Colon (tissue), 2 donors: Measurements from ENCODE around the gene KRTAP12-3.
"Not testable (repeated sequence)": the region's sequence is repeated elsewhere in the genome, so short reads cannot be mapped to it uniquely, and the experiment has no call there.

Source experiments
- FAIRE-seq: peaks from 2 replicates; lab custom pipeline; 2012; peaks lifted over from hg19 to GRCh38; lab: Jason Lieb, UNC
- donor health status: control.
- donor health status: control.

The KRTAP12-3 gene

DNA sequence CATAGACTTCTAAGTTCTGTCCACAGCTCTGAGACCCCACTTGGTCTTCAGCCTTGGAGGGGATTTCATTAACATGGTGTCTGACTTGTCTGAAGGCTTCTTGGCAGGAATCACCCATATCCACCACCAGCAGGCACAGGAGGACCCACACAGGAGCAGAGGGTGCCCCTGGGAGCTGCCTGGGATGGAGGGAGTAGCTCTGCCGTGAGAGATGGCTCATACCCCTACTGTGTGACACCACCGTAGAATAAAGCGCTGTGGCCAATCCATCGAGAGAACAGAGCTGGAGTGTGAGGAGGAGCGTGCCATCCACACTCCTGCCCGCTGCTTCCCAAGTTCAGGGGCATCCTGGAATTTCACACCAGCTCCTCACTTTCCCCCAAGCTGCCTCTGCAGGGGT is 27.3 kb downstream of the KRTAP12-3 start:
- FAIRE-seq: not testable (repeated sequence)

DNA sequence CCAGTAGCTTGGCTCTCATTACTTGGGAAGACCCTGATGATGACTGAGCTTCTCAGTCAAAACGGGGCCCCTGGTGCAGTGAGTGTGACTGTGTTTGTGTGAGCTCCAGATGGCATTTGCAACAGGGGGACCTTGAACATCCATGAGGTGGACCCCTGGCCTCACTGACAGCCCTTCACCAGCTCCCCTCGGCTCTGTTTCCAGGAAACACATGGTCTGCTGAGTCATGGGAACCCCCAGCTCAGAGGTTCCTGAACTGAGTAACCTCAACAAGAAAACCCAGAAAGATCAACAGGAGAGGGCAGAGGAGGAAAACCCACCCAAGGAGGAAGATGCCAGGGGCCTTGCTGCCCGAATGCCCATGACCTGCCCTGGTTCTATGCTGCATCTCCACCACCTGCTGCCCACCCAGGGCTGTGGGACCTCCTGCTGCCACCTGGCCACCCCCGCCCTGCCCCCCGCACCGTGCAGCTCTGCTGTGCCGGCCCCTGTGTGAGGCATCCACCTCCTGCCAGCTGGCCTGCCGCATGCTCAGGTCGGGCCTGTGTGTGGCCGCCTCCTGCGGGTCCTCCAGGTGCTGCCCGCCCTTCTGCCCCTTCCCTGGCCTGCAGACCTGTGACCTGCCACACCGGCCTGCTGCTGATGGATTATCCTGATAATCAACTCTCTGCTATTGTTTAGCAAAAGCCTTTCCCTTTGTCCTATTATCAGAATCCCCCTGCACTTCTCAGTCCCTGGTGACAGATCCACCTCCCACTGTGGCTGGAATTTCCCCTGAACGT is 28.5 kb downstream of the KRTAP12-3 start:
- FAIRE-seq: no peak

DNA sequence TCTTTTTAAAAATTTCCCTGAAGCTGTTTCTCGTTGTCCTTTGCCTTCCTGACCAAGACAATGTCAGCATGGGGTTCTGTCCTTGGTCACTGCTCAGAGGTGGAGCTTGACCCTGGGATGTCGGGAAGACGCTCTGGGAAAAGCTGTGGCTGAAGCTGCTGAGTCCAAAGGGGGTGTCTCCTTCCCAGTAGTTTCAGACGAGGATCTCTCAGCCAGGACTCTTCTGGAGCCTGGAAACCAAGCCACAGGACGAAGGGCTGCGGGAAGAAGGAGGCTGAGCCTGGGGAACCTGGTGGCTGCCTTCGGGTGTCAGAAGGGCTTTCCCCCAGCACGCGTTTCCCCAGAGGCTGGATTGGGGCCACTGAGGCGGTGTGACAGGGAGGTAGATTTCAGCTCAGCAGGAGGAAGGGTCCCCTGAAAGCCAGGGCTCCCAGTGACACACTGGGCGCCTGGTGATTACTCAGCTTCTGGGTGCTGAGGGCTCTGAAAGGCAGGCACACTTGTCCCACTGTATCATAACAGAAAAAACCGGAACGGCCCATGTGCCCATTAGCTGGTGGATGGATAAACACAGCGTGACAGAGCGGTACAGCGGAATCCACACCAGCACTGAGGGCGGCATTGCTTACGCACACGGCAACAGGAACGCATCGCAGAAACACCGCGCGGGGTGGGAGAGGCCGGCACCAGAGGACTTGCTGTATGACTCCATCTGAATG is 29.3 kb downstream of the KRTAP12-3 start:
- no peak for FAIRE-seq

DNA sequence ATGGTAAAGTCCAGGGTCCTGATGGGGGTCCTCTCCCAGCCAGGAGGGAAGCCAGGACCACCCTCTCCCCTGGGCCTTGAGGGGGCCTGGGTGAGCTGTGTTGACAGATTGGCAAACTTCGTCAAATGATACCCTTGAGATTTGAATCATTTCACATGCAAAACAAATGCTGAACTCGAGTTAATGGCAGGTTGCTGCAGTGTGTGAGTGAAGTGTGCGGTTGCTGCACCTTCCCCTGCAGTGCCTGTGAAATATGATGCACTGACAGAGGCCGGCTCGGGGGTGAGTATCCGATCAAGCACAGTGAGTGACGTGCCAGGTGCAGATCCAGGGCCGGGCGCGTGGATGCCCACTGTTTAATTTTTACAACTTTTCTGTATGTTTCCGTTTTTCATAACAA is 29.9 kb downstream of the KRTAP12-3 start:
- FAIRE-seq: no peak

DNA sequence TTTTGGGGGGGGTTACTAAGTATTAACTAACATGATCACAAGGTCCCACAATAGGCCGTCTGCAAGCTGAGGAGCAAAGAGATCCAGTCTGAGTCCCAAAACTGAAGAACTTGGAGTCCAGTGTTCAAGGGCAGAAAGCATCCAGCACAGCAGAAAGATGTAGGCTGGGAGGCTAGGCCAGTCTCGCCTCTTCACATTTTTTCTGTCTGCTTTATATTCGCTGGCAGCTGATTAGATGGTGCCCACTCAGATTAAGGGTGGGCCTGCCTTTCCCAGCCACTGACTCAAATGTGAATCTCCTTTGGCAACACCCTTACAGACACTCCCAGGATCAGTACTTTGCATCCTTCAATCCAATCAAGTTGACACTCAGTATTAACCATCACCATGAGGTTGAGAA is 32.0 kb downstream of the KRTAP12-3 start:
- FAIRE-seq: not testable (repeated sequence)

DNA sequence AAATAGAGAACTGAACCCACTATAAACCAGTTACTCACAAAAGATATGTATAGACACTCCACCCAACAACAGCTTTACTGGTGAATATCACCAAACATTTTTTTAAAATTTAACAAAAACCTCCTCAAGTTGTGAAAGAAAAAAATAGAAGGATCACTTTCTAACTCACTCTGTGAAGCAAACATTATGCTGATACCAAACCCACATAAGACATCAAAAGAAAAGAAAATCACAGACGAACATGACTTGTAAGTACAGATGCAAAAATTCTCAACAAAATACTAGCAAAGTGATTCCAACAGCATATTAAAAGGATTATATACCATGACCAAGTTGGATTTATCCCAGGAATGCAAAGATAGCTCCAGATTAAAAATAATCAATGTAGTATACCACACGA is 34.0 kb downstream of the KRTAP12-3 start:
- no peak for FAIRE-seq

DNA sequence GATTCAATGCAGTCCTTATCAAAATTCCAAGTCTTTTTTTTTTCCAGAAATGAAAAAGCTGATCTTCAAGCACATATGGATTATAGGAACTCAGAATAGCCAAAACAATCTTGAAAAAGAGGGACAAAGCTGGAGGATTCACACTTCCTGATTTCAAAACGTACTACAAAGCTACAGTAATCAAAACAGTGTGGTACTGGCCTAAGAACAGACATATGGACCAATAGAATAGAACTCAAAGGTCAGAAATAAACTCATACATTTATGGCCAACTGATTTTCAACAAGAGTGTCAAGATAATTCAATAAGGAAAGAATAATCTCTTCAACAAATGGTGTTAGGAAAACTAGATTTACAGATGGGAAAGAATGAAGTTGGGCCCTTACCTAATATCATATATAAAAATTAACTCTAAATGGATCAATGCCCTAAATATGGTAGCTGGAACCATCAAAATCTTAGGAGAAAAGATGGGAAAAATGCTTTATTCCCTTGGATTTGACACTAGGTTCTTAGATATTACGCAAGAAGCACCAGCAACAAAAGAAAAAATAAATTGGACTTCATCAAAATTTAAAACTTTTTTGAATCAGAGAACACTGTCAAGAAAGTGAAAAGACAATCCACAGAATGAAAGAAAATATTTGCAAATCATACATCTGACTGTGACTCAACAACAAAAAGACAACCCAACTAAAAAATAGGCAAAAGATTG is 35.2 kb downstream of the KRTAP12-3 start:
- FAIRE-seq: no peak

DNA sequence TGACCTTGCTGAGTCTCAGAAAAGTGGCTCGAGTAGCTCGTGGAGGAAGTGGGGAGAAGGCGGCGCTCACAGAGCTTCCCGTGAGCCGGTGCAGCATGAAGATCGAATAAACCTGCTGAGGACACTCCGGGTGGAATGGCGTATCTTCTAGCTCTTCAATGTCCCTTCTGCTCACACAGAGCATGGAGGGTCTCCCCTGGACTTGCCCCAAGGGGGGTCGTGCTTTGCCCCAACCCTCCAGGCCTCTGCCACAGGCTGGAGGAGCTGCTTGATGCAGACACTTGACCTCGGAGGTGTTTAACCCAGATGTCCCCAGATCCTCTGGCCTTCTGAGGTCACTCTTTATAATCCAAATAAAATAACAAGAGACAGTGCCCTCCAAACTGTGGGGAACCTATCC is 37.0 kb downstream of the KRTAP12-3 start:
- no peak for FAIRE-seq

GRCh38 chr21:44695184-44695583 is 37.5 kb downstream of the KRTAP12-3 start:
- FAIRE-seq: no peak

DNA sequence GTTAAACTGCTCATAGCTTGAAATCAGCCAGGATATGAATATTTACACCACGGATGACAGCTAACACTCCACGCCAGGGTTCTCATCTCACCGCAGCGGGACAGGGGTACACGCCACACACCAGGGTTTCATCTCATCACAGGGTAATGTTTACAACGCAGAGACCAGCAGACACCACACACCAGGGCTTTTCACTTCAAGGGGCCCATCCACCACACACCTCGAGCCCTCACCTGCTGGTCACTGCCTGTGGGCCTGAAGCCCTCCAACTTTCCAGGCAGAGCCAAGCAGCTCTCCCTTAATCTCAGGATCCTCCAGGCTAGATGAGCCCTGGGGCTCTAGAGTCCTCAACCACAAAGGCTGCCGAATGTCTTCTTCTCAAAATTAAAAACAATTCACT is 37.9 kb downstream of the KRTAP12-3 start:
- FAIRE-seq: no peak

GRCh38 chr21:44696572-44696971 is 38.8 kb downstream of the KRTAP12-3 start:
- FAIRE-seq: no peak

DNA sequence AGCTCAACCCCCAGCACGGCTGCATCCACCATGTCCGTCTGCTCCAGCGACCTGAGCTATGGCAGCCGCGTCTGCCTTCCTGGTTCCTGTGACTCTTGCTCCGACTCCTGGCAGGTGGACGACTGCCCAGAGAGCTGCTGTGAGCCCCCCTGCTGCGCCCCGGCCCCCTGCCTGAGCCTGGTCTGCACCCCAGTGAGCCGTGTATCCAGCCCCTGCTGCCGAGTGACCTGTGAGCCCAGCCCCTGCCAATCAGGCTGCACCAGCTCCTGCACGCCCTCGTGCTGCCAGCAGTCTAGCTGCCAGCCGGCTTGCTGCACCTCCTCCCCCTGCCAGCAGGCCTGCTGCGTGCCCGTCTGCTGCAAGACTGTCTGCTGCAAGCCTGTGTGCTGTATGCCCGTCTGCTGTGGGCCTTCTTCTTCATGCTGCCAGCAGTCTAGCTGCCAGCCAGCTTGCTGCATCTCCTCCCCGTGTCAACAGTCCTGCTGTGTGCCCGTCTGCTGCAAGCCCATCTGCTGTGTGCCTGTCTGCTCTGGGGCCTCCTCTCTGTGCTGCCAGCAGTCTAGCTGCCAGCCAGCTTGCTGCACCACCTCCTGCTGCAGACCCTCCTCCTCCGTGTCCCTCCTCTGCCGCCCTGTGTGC is 39.6 kb downstream of the KRTAP12-3 start, which contains the start of gene KRTAP10-12:
KRTAP10-12 (plus strand) TSS at position 1 of the 639 bp plus-strand sequence; CDS start at position 31, 30 bp downstream.
- not testable (repeated sequence) for FAIRE-seq

- FAIRE-seq: no peak
Observed at GRCh38 chr21:44697811-44698734, 40.3 kb downstream of the KRTAP12-3 start.

DNA sequence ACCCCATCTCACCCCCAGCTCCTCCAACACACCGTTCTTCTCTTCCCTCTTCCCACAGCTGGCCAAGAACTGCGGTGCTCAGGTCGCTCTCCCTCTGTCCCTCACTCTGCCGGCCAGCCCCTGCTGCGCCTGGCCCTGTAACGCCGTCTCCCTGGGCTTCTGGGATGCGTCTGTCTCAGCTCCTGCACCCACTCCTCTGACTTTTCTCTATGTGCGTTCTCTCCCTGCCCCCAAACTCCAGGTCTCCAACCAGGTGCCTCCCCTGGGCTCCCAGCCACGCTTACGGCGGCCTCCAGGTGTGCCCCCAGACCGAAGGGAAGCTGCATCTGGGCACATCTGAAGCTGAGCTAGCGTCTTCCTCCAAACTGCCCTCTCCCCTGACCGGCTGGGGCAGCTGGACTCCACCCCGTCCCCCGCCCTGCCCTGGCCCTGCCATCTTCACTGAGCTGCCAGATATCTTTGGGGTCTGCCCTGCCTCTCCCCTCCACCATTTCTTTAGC is 41.8 kb downstream of the KRTAP12-3 start:
- FAIRE-seq: no peak

GRCh38 chr21:44700101-44701022 is 42.6 kb downstream of the KRTAP12-3 start:
- FAIRE-seq: no peak

- FAIRE-seq: no peak
Observed at GRCh38 chr21:44701023-44701400, 43.3 kb downstream of the KRTAP12-3 start.

- FAIRE-seq: no peak
Observed at GRCh38 chr21:44701541-44701940, 43.8 kb downstream of the KRTAP12-3 start.

DNA sequence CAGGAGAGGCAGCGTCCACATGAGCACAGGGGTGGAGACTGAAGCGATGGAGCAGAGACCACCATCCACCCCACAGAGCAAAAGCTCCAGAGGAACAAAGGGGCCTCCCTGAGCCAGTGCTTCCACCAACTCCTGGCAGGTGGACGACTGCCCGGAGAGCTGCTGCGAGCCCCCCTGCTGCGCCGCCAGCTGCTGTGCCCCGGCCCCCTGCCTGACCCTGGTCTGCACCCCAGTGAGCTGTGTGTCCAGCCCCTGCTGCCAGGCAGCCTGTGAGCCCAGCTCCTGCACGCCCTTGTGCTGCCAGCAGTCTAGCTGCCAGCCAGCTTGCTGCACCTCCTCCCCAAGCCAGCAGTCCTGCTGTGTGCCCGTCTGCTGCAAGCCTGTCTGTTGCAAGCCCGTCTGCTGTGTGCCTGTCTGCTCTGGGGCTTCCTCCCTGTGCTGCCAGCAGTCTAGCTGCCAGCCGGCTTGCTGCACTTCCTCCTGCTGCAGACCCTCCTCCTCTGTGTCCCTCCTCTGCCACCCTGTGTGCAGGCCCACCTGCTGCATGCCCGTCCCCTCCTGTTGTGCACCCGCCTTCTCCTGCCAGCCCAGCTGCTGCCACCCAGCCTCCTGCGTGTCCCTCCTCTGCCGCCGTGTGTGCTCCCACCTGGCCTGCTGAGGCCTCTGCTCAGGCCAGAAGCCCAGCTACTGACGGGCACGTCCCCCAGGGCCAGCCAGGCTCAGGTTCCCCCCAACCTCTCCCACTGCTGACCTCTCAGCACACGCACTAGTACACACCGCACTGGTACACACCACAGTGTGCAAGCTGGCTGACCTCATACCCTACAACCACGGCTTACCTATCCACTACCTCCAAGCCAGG is 44.6 kb downstream of the KRTAP12-3 start:
- FAIRE-seq: no peak
